ENCODE data around the gene DYSF.

DNA sequence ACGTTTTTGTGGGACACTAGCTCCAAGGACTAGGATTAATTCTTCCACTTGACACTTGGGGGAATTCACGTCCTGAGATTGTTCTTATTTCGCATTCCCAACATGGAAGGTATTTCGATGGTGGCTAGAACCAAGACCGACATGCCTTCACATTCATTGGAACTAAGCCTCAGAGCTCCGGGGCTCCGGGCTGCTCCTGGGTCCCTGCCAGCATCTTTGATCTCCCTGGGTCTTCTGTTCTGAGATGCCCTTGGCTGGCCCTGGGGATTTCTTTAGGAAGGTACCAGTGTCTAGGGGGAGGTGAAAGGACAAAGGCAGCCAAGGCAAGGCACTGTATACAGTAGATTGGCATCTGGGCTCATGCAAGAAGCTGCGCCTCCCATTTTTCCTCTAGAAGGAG lies 76.8 kb downstream of the DYSF start:
- TF ChIP-seq, protein P1, sequence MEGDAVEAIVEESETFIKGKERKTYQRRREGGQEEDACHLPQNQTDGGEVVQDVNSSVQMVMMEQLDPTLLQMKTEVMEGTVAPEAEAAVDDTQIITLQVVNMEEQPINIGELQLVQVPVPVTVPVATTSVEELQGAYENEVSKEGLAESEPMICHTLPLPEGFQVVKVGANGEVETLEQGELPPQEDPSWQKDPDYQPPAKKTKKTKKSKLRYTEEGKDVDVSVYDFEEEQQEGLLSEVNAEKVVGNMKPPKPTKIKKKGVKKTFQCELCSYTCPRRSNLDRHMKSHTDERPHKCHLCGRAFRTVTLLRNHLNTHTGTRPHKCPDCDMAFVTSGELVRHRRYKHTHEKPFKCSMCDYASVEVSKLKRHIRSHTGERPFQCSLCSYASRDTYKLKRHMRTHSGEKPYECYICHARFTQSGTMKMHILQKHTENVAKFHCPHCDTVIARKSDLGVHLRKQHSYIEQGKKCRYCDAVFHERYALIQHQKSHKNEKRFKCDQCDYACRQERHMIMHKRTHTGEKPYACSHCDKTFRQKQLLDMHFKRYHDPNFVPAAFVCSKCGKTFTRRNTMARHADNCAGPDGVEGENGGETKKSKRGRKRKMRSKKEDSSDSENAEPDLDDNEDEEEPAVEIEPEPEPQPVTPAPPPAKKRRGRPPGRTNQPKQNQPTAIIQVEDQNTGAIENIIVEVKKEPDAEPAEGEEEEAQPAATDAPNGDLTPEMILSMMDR (IDR thresholded peaks at IDR 0.05; ENCODE audit: extremely low read depth in 1 of 2, insufficient read depth in 1 of 2, low read depth in 1 of 2, low read length in 2 of 2), result no peak
- TF ChIP-seq POLR2A (IDR thresholded peaks at IDR 0.05; ENCODE audit: low read depth, low read length) (no peak), JUN (IDR thresholded peaks at IDR 0.05; ENCODE audit: borderline replicate concordance, insufficient read depth, insufficient read length, low read depth) (no peak), MYC (IDR thresholded peaks at IDR 0.05; ENCODE audit: low read depth, low read length) (no peak), POLR2AphosphoS5 (IDR thresholded peaks at IDR 0.05; ENCODE audit: insufficient read depth, low read depth, low read length) (no peak), FOS (IDR thresholded peaks at IDR 0.05; ENCODE audit: borderline replicate concordance, insufficient read depth, low read length) (no peak), EZH2 (IDR thresholded peaks at IDR 0.05; ENCODE audit: borderline replicate concordance, low read depth, low read length, severe bottlenecking) (no peak), GATA2 (IDR thresholded peaks at IDR 0.05; ENCODE audit: insufficient read depth, insufficient read length, low read depth, low read length) (no peak)
- TF ChIP-seq, protein P2, sequence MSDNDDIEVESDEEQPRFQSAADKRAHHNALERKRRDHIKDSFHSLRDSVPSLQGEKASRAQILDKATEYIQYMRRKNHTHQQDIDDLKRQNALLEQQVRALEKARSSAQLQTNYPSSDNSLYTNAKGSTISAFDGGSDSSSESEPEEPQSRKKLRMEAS (IDR thresholded peaks at IDR 0.05; ENCODE audit: insufficient read depth, insufficient read length), result no peak

All from endothelial cell of umbilical vein (primary cell).